ENCODE results near the gene GABRG3.

GRCh38 chr15:27249760-27250109 lies 278.8 kb downstream of the GABRG3 start:
- no peak for TF ChIP-seq SAP30 (IDR thresholded peaks at IDR 0.05; ENCODE audit: borderline replicate concordance, insufficient read depth, low read depth, low read length, poor library complexity, severe bottlenecking)
- TF ChIP-seq CTCF (IDR thresholded peaks at IDR 0.05 in 2 of 3, conservative IDR thresholded peaks at IDR 0.05 in 1 of 3; ENCODE audit: insufficient read depth in 2 of 3, low read depth in 1 of 3, low read length in 3 of 3) = no peak
- no peak for TF ChIP-seq ZNF592 (IDR thresholded peaks at IDR 0.05)
- no peak for TF ChIP-seq NONO (IDR thresholded peaks at IDR 0.05; ENCODE audit: low read depth in 2 of 2, low read length in 1 of 2)
- TF ChIP-seq MAFK (IDR thresholded peaks at IDR 0.05; ENCODE audit: low read length) = no peak
- no peak for TF ChIP-seq TRIM24 (IDR thresholded peaks at IDR 0.05)

Measured in K562 (cell line).